ENCODE data around the gene CRYL1. TPM values are rescaled to one million over a fixed set of nuclear protein-coding genes. Genes with fewer than 3 reads are reported as not detected.

The CRYL1 gene
- polyA plus RNA-seq, 1 donor from 2014 or later, result 10.6 TPM

DNA sequence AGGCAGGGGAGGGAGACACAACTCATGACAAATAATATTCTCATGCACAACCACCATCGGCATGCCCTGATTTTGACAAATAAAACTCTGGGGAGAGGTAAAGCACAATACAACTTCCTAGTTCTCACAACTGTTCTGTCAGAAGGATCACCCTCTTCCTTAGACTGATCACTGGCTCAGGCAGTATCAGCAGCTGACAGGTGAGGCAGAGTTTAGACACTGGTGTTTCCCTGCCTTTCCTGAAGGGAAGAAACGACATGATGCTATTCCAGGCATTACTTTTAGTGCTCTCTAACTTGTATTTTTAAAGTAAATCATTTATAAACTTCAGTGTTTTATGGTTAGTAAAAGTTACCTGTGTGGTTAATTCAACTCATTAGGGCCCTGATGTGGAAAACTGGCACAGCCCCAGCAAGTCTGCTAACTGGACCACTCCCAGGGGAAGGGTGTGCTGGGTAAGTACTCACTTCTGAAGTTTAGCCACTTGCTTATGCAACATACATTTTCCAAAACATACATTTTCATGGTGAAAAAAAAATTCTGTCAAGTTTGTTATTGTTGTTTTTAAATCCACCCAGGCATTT, 82.8 kb downstream of the CRYL1 start:
- no peaks in the 10 kb centered on the region for H3K9me2 ChIP-seq (ENCODE audit: insufficient read depth, low read length)
- no peak for TF ChIP-seq TAF1 (IDR thresholded peaks at IDR 0.05; ENCODE audit: low read depth)
- TF ChIP-seq, protein P1, sequence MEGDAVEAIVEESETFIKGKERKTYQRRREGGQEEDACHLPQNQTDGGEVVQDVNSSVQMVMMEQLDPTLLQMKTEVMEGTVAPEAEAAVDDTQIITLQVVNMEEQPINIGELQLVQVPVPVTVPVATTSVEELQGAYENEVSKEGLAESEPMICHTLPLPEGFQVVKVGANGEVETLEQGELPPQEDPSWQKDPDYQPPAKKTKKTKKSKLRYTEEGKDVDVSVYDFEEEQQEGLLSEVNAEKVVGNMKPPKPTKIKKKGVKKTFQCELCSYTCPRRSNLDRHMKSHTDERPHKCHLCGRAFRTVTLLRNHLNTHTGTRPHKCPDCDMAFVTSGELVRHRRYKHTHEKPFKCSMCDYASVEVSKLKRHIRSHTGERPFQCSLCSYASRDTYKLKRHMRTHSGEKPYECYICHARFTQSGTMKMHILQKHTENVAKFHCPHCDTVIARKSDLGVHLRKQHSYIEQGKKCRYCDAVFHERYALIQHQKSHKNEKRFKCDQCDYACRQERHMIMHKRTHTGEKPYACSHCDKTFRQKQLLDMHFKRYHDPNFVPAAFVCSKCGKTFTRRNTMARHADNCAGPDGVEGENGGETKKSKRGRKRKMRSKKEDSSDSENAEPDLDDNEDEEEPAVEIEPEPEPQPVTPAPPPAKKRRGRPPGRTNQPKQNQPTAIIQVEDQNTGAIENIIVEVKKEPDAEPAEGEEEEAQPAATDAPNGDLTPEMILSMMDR (IDR thresholded peaks at IDR 0.05; ENCODE audit: poor library complexity, severe bottlenecking), result no peak
- TF ChIP-seq SMC3 (conservative IDR thresholded peaks at IDR 0.05; ENCODE audit: poor library complexity), result no peak
- no peak for TF ChIP-seq EP300 (conservative IDR thresholded peaks at IDR 0.05; ENCODE audit: poor library complexity, severe bottlenecking)
- TF ChIP-seq MXI1 (conservative IDR thresholded peaks at IDR 0.05; ENCODE audit: poor library complexity, severe bottlenecking), result no peak
- no peak for TF ChIP-seq POLR2AphosphoS5 (IDR thresholded peaks at IDR 0.05)
- no peak for TF ChIP-seq EZH2 (IDR thresholded peaks at IDR 0.05; ENCODE audit: borderline replicate concordance, insufficient read depth, low read length, poor library complexity, severe bottlenecking)
- TF ChIP-seq RAD21 (conservative IDR thresholded peaks at IDR 0.05), result no peak
- TF ChIP-seq, protein P2, sequence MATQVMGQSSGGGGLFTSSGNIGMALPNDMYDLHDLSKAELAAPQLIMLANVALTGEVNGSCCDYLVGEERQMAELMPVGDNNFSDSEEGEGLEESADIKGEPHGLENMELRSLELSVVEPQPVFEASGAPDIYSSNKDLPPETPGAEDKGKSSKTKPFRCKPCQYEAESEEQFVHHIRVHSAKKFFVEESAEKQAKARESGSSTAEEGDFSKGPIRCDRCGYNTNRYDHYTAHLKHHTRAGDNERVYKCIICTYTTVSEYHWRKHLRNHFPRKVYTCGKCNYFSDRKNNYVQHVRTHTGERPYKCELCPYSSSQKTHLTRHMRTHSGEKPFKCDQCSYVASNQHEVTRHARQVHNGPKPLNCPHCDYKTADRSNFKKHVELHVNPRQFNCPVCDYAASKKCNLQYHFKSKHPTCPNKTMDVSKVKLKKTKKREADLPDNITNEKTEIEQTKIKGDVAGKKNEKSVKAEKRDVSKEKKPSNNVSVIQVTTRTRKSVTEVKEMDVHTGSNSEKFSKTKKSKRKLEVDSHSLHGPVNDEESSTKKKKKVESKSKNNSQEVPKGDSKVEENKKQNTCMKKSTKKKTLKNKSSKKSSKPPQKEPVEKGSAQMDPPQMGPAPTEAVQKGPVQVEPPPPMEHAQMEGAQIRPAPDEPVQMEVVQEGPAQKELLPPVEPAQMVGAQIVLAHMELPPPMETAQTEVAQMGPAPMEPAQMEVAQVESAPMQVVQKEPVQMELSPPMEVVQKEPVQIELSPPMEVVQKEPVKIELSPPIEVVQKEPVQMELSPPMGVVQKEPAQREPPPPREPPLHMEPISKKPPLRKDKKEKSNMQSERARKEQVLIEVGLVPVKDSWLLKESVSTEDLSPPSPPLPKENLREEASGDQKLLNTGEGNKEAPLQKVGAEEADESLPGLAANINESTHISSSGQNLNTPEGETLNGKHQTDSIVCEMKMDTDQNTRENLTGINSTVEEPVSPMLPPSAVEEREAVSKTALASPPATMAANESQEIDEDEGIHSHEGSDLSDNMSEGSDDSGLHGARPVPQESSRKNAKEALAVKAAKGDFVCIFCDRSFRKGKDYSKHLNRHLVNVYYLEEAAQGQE (IDR thresholded peaks at IDR 0.05; ENCODE audit: borderline replicate concordance), result no peak
- no peaks in the 10 kb centered on the region for H3F3A ChIP-seq (ENCODE audit: insufficient read depth, low read length, poor library complexity, severe bottlenecking)
- no peaks in the 10 kb centered on the region for H3K36me3 ChIP-seq (ENCODE audit: insufficient read depth, low read length)
- no peaks in the 10 kb centered on the region for H4K20me1 ChIP-seq (ENCODE audit: insufficient read depth)
- peaks cover 5% of the 10 kb centered on the region for H3K9me3 ChIP-seq (ENCODE audit: low read length)
- H3K27me3 ChIP-seq (ENCODE audit: insufficient read depth, low read depth, low read length), result no peaks in the 10 kb centered on the region
- no peak overlapping the region for H3K9ac ChIP-seq (ENCODE audit: low read length)
- H2AFZ ChIP-seq (ENCODE audit: low read depth, low read length), result no peak overlapping the region
- H3K79me2 ChIP-seq (replicated peaks; ENCODE audit: insufficient read depth, low read length), result no peaks in the 10 kb centered on the region
- H3K27ac ChIP-seq (ENCODE audit: low read length), result no peak overlapping the region
- no peak overlapping the region for H3K4me2 ChIP-seq (ENCODE audit: low read length)
- H3K4me3 ChIP-seq (ENCODE audit: low read length), result no peak overlapping the region

DNA sequence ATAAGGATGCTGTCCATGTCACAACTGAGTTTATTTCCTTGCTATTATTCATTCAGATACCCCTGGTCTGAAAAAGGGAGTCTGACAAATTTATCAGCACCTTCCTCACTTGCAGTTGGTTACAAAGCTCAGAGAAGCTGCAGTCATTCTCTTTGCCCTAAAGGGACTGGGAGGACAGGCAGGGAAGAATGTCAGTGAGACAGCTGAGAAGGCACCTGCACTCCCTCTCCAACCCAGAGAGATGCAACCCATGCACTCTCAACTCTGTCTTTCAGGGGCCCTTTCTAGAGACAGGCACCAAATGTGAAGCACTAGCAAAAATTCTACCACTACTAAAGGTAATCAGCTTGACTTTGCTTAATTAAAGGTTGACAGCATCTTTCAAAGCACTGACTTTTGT, 83.3 kb downstream of the CRYL1 start:
- H3K4me2 ChIP-seq (ENCODE audit: low read length), result no peak overlapping the region
- no peak for TF ChIP-seq MXI1 (conservative IDR thresholded peaks at IDR 0.05; ENCODE audit: poor library complexity, severe bottlenecking)
- TF ChIP-seq SMC3 (conservative IDR thresholded peaks at IDR 0.05; ENCODE audit: poor library complexity), result no peak
- no peak for TF ChIP-seq EZH2 (IDR thresholded peaks at IDR 0.05; ENCODE audit: borderline replicate concordance, insufficient read depth, low read length, poor library complexity, severe bottlenecking)
- H4K20me1 ChIP-seq (ENCODE audit: insufficient read depth), result no peaks in the 10 kb centered on the region
- no peak overlapping the region for H3K9ac ChIP-seq (ENCODE audit: low read length)
- H3K27me3 ChIP-seq (ENCODE audit: insufficient read depth, low read depth, low read length), result no peaks in the 10 kb centered on the region
- H2AFZ ChIP-seq (ENCODE audit: low read depth, low read length), result no peak overlapping the region
- H3K36me3 ChIP-seq (ENCODE audit: insufficient read depth, low read length), result no peaks in the 10 kb centered on the region
- H3K27ac ChIP-seq (ENCODE audit: low read length), result no peak overlapping the region
- no peak overlapping the region for H3K4me3 ChIP-seq (ENCODE audit: low read length)
- H3K9me3 ChIP-seq (ENCODE audit: low read length), result peaks cover 5% of the 10 kb centered on the region
- H3F3A ChIP-seq (ENCODE audit: insufficient read depth, low read length, poor library complexity, severe bottlenecking), result no peaks in the 10 kb centered on the region
- H3K79me2 ChIP-seq (replicated peaks; ENCODE audit: insufficient read depth, low read length), result no peaks in the 10 kb centered on the region
- no peaks in the 10 kb centered on the region for H3K9me2 ChIP-seq (ENCODE audit: insufficient read depth, low read length)

Data from neural cell (in vitro differentiated cells).